GM12878 (cell line): Measurements from ENCODE around the gene UBE2E2. TPM values are rescaled to one million over a fixed set of nuclear protein-coding genes. Genes with fewer than 3 reads are reported as not detected.

Experiments
- ATAC-seq: fragments of 200-7000 bp; cut with Tn5 transposase; 3 replicates; pipeline ENCODE4 v1.9.1; 2020; ENCODE audit warnings: mild to moderate bottlenecking, moderate library complexity
- BruUV-seq: library from RNA; stranded (reverse); fragments of 400-500 nt; replicated peaks from 2 replicates; lab custom pipeline; 2021; lab: Mats Ljungman, UMichigan
- CTCF ChIA-PET: fragments of 300-600 bp; sonication (Branson Sonifier 250); formaldehyde crosslinking; extraction: SDS; loops from one replicate; lab custom pipeline; 2021; ENCODE audit warnings: inconsistent platforms; lab: Yijun Ruan, JAX
- POLR2A ChIA-PET: fragments of 350-600 bp; formaldehyde crosslinking; extraction: SDS; loops from one replicate; lab custom pipeline; 2021; ENCODE audit warnings: inconsistent platforms; lab: Charles Lee
- RAD21 ChIA-PET: fragments of 300-600 bp; sonication (Branson Sonifier 250); formaldehyde crosslinking; loops from one replicate; lab custom pipeline; 2023; ENCODE audit warnings: antibody characterized with exemption; ENCODE audit not compliant: unreplicated experiment; lab: Charles Lee
- SMC1A ChIA-PET: fragments of 300-600 bp; sonication (Branson Sonifier 250); formaldehyde crosslinking; loops from one replicate; lab custom pipeline; 2023; ENCODE audit not compliant: unreplicated experiment, uncharacterized antibody; lab: Charles Lee
- DNase-seq: peaks from one replicate; pipeline ENCODE4 v3.0.0-alpha.2; 2011; ENCODE audit warnings: low read depth, low spot score
- FAIRE-seq: peaks from 3 replicates; lab custom pipeline; 2011; peaks lifted over from hg19 to GRCh38; lab: Jason Lieb, UNC
- H2AFZ ChIP-seq: 2 replicates; pipeline ENCODE4 v1.6.0; 2011; ENCODE audit warnings: low read depth, low read length, control low read depth; ENCODE audit not compliant: control insufficient read depth
- H3K27ac ChIP-seq: 2 replicates; pipeline ENCODE4 v1.5.1; 2011; ENCODE audit warnings: control low read depth; ENCODE audit not compliant: control insufficient read depth, insufficient read depth
- H3K27me3 ChIP-seq, 2 experiments: replicated peaks in 1 of 2; 2 replicates each; pipeline versions ENCODE4 v1.6.0 to v1.6.1; 2011; ENCODE audit warnings: low read length in 1 of 2; ENCODE audit not compliant: control insufficient read depth in 2 of 2, insufficient read depth in 2 of 2
- H3K36me3 ChIP-seq, 2 experiments: 2 replicates each; pipeline ENCODE4 v1.5.1; 2011; ENCODE audit warnings: low read length in 1 of 2; ENCODE audit not compliant: control insufficient read depth in 2 of 2, insufficient read depth in 2 of 2
- H3K4me1 ChIP-seq: 2 replicates; pipeline ENCODE4 v1.6.1; 2011; ENCODE audit warnings: mild to moderate bottlenecking, low read length, moderate library complexity, mixed read lengths; ENCODE audit not compliant: control insufficient read depth, insufficient read depth
- H3K4me2 ChIP-seq: 2 replicates; pipeline ENCODE4 v1.6.0; 2011; ENCODE audit warnings: control low read depth; ENCODE audit not compliant: control insufficient read depth, insufficient read depth
- H3K4me3 ChIP-seq: fragments of 200-600 bp; sonication (generic); 2 replicates; pipeline ENCODE4 v1.5.1; 2016
- H3K79me2 ChIP-seq: 2 replicates; pipeline ENCODE4 v1.6.0; 2011; ENCODE audit warnings: low read length; ENCODE audit not compliant: control insufficient read depth, insufficient read depth
- H3K9ac ChIP-seq: 2 replicates; pipeline ENCODE4 v1.8.0; 2011; ENCODE audit warnings: low read length, control low read depth, mixed read lengths; ENCODE audit not compliant: control insufficient read depth, insufficient read depth
- H3K9me3 ChIP-seq: replicated peaks from 3 replicates; pipeline ENCODE4 v1.5.1; 2011; ENCODE audit warnings: mild to moderate bottlenecking, low read length; ENCODE audit not compliant: control insufficient read depth, insufficient read depth
- H4K20me1 ChIP-seq: 2 replicates; pipeline ENCODE4 v1.6.0; 2011; ENCODE audit not compliant: control insufficient read depth, insufficient read depth
- EED ChIP-seq: sonication (generic); IDR thresholded peaks from 2 replicates; pipeline ENCODE4 v1.6.1; 2016; ENCODE audit warnings: antibody characterized with exemption, low read depth
- ETV6 ChIP-seq, 2 experiments: fragments of 450-650 bp in 1 of 2; IDR thresholded peaks in 1 of 2; conservative IDR thresholded peaks in 1 of 2; 2 replicates each; pipeline ENCODE4 v1.6.1; 2014; ENCODE audit warnings: antibody characterized with exemption in 1 of 2, borderline replicate concordance in 1 of 2, low read depth in 1 of 2, mild to moderate bottlenecking in 1 of 2, moderate library complexity in 1 of 2
- HCFC1 ChIP-seq: fragments of 150-350 bp; IDR thresholded peaks from 2 replicates; pipeline ENCODE4 v1.6.1; 2014; ENCODE audit warnings: low read length
- HDGF ChIP-seq: fragments of 450-650 bp; IDR thresholded peaks from 2 replicates; pipeline ENCODE4 v1.6.1; 2016; ENCODE audit warnings: antibody characterized with exemption
- IKZF1 ChIP-seq: fragments of 450-650 bp; conservative IDR thresholded peaks from 2 replicates; pipeline ENCODE4 v1.6.1; 2017; ENCODE audit warnings: antibody characterized with exemption, mild to moderate bottlenecking
- JUNB ChIP-seq: IDR thresholded peaks from 2 replicates; pipeline ENCODE4 v1.6.1; 2016; ENCODE audit warnings: antibody characterized with exemption, mild to moderate bottlenecking
- MTA3 ChIP-seq: IDR thresholded peaks from 2 replicates; pipeline ENCODE4 v1.6.1; 2012; ENCODE audit warnings: low read length, inconsistent platforms, borderline replicate concordance
- MXI1 ChIP-seq: fragments of 150-350 bp; IDR thresholded peaks from 2 replicates; pipeline ENCODE4 v1.6.1; 2011; ENCODE audit warnings: low read depth, mild to moderate bottlenecking, inconsistent platforms, low read length, improper control_type of control experiment
- REST ChIP-seq: IDR thresholded peaks from 2 replicates; pipeline ENCODE4 v1.6.1; 2012; ENCODE audit warnings: mild to moderate bottlenecking, low read depth, low read length
- SIX5 ChIP-seq: IDR thresholded peaks from 2 replicates; pipeline ENCODE4 v1.6.1; 2011; ENCODE audit warnings: mild to moderate bottlenecking, low read depth, low read length, moderate library complexity; ENCODE audit not compliant: severe bottlenecking
- SUZ12 ChIP-seq: fragments of 200-600 bp; sonication (generic); IDR thresholded peaks from one replicate; pipeline ENCODE4 v1.6.1; 2018; ENCODE audit warnings: antibody characterized with exemption, mild to moderate bottlenecking; ENCODE audit not compliant: unreplicated experiment
- USF2 ChIP-seq: IDR thresholded peaks from 2 replicates; pipeline ENCODE4 v1.6.1; 2011; ENCODE audit warnings: low read depth, low read length, improper control_type of control experiment, borderline replicate concordance
- ZBED1 ChIP-seq: IDR thresholded peaks from 2 replicates; pipeline ENCODE4 v1.6.1; 2016; ENCODE audit warnings: borderline replicate concordance
- ZZZ3 ChIP-seq: IDR thresholded peaks from 2 replicates; pipeline ENCODE4 v1.6.1; 2011; ENCODE audit warnings: low read depth; ENCODE audit not compliant: control insufficient read depth, insufficient read length
- WGBS: methylation state at CpG from one replicate; pipeline ENCODE4 v1.1.6; 2016; ENCODE audit warnings: low lambda C conversion rate; ENCODE audit not compliant: insufficient replicate concordance, insufficient coverage; ENCODE audit errors: missing lambda C conversion rate; 5-methylcytosine and 5-hydroxymethylcytosine counted together
- in situ Hi-C: fragments of 300-500 bp; cut with MboI; formaldehyde crosslinking; loops from 9 replicates; pipeline ENCODE4 v1.14.3; 2018; ENCODE audit warnings: mixed read lengths
- intact Hi-C: fragments of 100-400 bp; cut with micrococcal nuclease; formaldehyde crosslinking; loops from one replicate; pipeline ENCODE4 v1.14.2; 2022; ENCODE audit not compliant: unreplicated experiment
- polyA plus RNA-seq, 11 experiments: library from polyadenylated mRNA; depleted of rRNA in 4 of 11; unstranded in 6 of 11; stranded (reverse) in 5 of 11; fragments of >200 nt; fragmentation: Nextera tagmentation in 4 of 11; fragmentation: Illumina TruSeq in 1 of 11; extraction: Ambion mirVana in 4 of 11; extraction: Trizol in 1 of 11; gene quantifications; 1 replicate in 1 of 11; 2 replicates in 10 of 11; pipeline versions ENCODE4 v1.2.1 to v1.2.3, GENCODE V29; 2011 to 2016; ENCODE audit warnings: inconsistent platforms in 2 of 11, missing spikeins in 2 of 11, low read depth in 1 of 11
- total RNA-seq, 4 experiments: library from RNA; depleted of rRNA in 3 of 4; stranded (reverse); fragments of >200 nt in 3 of 4; fragmentation: Illumina TruSeq in 1 of 4; extraction: Trizol in 1 of 4; gene quantifications; 2 replicates each; pipeline versions ENCODE4 v1.2.1 to v1.2.3, GENCODE V29; 2013 to 2021

Gene UBE2E2
- total and polyA plus RNA-seq, 10 of the 15 experiments (the other 5 are each of a cell fraction or from before 2014, with no cell fraction given) = 8.7 to 71.0 (median 36.4) TPM

- no peaks in the 10 kb centered on the region for H3K36me3 ChIP-seq
- TF ChIP-seq MTA3 = no peak
- TF ChIP-seq ZBED1 = no peak
- no peak for TF ChIP-seq EED
- TF ChIP-seq MXI1 = no peak
- no peak for TF ChIP-seq SUZ12
- no peak for TF ChIP-seq ZZZ3
- TF ChIP-seq ETV6 (conservative IDR thresholded peaks at IDR 0.05 in 1 of 2, IDR thresholded peaks at IDR 0.05 in 1 of 2; ENCODE audit: borderline replicate concordance in 1 of 2, low read depth in 1 of 2) = no peak
- TF ChIP-seq JUNB = no peak
- TF ChIP-seq REST = no peak
- no peak for TF ChIP-seq SIX5
- no peak for TF ChIP-seq HCFC1
- no peak for TF ChIP-seq HDGF
- no peak for TF ChIP-seq USF2
- no peak for TF ChIP-seq IKZF1
- TF ChIP-seq, all 136 proteins: peak for 0
- in situ Hi-C loops = no loop called here
- H3K27ac ChIP-seq = no peak overlapping the region
- CTCF ChIA-PET = interaction anchor here (0.6 kb wide), 2 partner anchors 63 to 1107 kb away, joined by 3 read pairs; no protein-coding TSS in a partner anchor
- no peaks in the 10 kb centered on the region for H4K20me1 ChIP-seq
- H3K79me2 ChIP-seq = no peaks in the 10 kb centered on the region
- intact Hi-C loops = no loop called here
- WGBS = 91% methylated on average over 2 of the region's 2 CpGs
- H3K4me3 ChIP-seq = no peak overlapping the region
- FAIRE-seq (no peak), ATAC-seq (no peak), DNase-seq (no peak)
- H3K27me3 ChIP-seq = no peaks in the 10 kb centered on the region
- RAD21 ChIA-PET = no interaction called here
- H2AFZ ChIP-seq = no peak overlapping the region
- SMC1A ChIA-PET = interaction anchor here (0.9 kb wide), 1 partner anchor 9 kb away, joined by 4 read pairs; no protein-coding TSS in a partner anchor
- H3K9ac ChIP-seq = no peak overlapping the region
- no peak overlapping the region for H3K4me2 ChIP-seq
- BruUV-seq = no TSS peak
- peaks cover 6% of the 10 kb centered on the region; the same call in 1 of the 2 replicates for H3K4me1 ChIP-seq
- no peaks in the 10 kb centered on the region; the same call in 2 of the 3 replicates for H3K9me3 ChIP-seq
- POLR2A ChIA-PET = no interaction called here
Measured at GRCh38 chr3:23172059-23172458, 31.1 kb upstream of the UBE2E2 start.
